ENCODE data around the gene VPS51. TPM values are rescaled to one million over a fixed set of nuclear protein-coding genes. Genes with fewer than 3 reads are reported as not detected.

The VPS51 gene
- total and polyA plus RNA-seq, 2 donors from 2014 or later = 98.3 to 110 TPM

- Histone ChIP-seq H3K27ac (ENCODE audit: low read depth in 2 of 2, low read length in 2 of 2) (peak overlapping the region in 1 of 2 donors; percentile 80), H3K27me3 (ENCODE audit: control insufficient read depth, insufficient read depth, low read length) (no peaks in the 10 kb centered on the region), H3K9me3 (ENCODE audit: control insufficient read depth in 2 of 3, insufficient read depth in 1 of 3, low read length in 3 of 3) (no peaks in the 10 kb centered on the region), H3K4me3 (ENCODE audit: low read length in 3 of 3) (peak overlapping the region in 2 of 3 donors; percentile 22 to 87), H3K36me3 (ENCODE audit: control insufficient read depth in 2 of 3, insufficient read depth in 3 of 3, low read length in 3 of 3) (no peaks in the 10 kb centered on the region), H3K9ac (ENCODE audit: low read length in 3 of 3) (peak overlapping the region in 1 of 3 donors; percentile 67), H3K4me1 (ENCODE audit: control insufficient read depth in 2 of 3, insufficient read depth in 2 of 3, low read depth in 1 of 3, low read length in 3 of 3) (peaks cover 0 to 8% (median 7%) of the 10 kb centered on the region in 3 donors)
- intact Hi-C loops (cut with DNase I) = no loop called here
- no peak for TF ChIP-seq CTCF (IDR thresholded peaks at IDR 0.05; ENCODE audit: borderline replicate concordance, extremely low read depth, insufficient read depth)
- DNase-seq (no peak), FAIRE-seq (no peak)
Measured at GRCh38 chr11:65095427-65095826, 587 bp upstream of the VPS51 start.

- Histone ChIP-seq H3K4me3 (ENCODE audit: low read length in 3 of 3) (peak overlapping the region; percentile 87 to 94 (median 94)), H3K4me1 (ENCODE audit: control insufficient read depth in 2 of 3, insufficient read depth in 2 of 3, low read depth in 1 of 3, low read length in 3 of 3) (peaks cover 0 to 8% (median 7%) of the 10 kb centered on the region in 3 donors)
- FAIRE-seq = no peak
Measured at GRCh38 chr11:65096926-65097325, 912 bp downstream of the VPS51 start.

GRCh38 chr11:65100674-65101350 lies 4.8 kb downstream of the VPS51 start:
- FAIRE-seq (no peak), DNase-seq (no peak)
- Histone ChIP-seq H3K27me3 (ENCODE audit: control insufficient read depth, insufficient read depth, low read length) (no peaks in the 10 kb centered on the region), H3K36me3 (ENCODE audit: control insufficient read depth in 2 of 3, insufficient read depth in 3 of 3, low read length in 3 of 3) (peaks cover 0 to 4% (median 0%) of the 10 kb centered on the region in 3 donors), H3K4me1 (ENCODE audit: control insufficient read depth in 2 of 3, insufficient read depth in 2 of 3, low read depth in 1 of 3, low read length in 3 of 3) (peaks cover 0 to 7% (median 4%) of the 10 kb centered on the region in 3 donors), H3K9ac (ENCODE audit: low read length in 3 of 3) (no peak overlapping the region), H3K27ac (ENCODE audit: low read depth in 2 of 2, low read length in 2 of 2) (no peak overlapping the region), H3K9me3 (ENCODE audit: control insufficient read depth in 2 of 3, insufficient read depth in 1 of 3, low read length in 3 of 3) (no peaks in the 10 kb centered on the region), H3K4me3 (ENCODE audit: low read length in 3 of 3) (no peak overlapping the region)
- intact Hi-C loops (cut with DNase I) = no loop called here
- no peak for TF ChIP-seq CTCF (IDR thresholded peaks at IDR 0.05; ENCODE audit: borderline replicate concordance, extremely low read depth, insufficient read depth)

More at GRCh38 chr11:65096926-65097325, 912 bp downstream of the VPS51 start:
- Histone ChIP-seq H3K9ac (ENCODE audit: low read length in 3 of 3) (peak overlapping the region in 2 of 3 donors; percentile 67 to 68), H3K36me3 (ENCODE audit: control insufficient read depth in 2 of 3, insufficient read depth in 3 of 3, low read length in 3 of 3) (no peaks in the 10 kb centered on the region), H3K9me3 (ENCODE audit: control insufficient read depth in 2 of 3, insufficient read depth in 1 of 3, low read length in 3 of 3) (no peaks in the 10 kb centered on the region), H3K27ac (ENCODE audit: low read depth in 2 of 2, low read length in 2 of 2) (no peak overlapping the region), H3K27me3 (ENCODE audit: control insufficient read depth, insufficient read depth, low read length) (no peaks in the 10 kb centered on the region)
- TF ChIP-seq CTCF (IDR thresholded peaks at IDR 0.05; ENCODE audit: borderline replicate concordance, extremely low read depth, insufficient read depth) = no peak
- intact Hi-C loops (cut with DNase I) = no loop called here
- no peak for DNase-seq
